ENCODE measurements around the gene CLCN5. TPM values are rescaled to one million over a fixed set of nuclear protein-coding genes. Genes with fewer than 3 reads are reported as not detected.

CLCN5 gene
- total RNA-seq, 4 donors from 2014 or later: 3.7 to 8.2 (median 5.5) TPM

DNA sequence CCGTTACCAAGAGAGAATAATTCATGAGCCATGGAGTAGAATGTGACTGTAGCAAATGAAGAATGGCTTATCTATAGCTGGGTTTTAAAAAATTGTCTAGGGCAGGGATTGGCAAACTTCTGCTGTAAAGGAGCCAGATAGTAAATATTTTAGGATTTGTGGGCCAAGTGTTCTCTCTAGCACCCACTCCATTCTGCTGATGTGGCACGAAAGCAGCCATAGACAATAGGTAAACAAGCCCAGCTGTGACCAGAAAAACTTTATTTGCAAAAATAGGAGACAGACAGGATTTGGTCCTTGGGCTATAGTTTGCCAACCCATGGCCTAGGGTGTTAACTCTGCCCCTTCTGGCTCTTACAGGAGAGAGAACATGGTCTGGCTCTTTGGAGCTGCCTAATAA, 151.2 kb downstream of the CLCN5 start:
- Histone ChIP-seq H3K27me3 (no peaks in the 10 kb centered on the region), H3K9me3 (no peaks in the 10 kb centered on the region), H3K4me3 (no peak overlapping the region), H3K36me3 (no peaks in the 10 kb centered on the region), H3K4me1 (no peaks in the 10 kb centered on the region), H3K27ac (no peak overlapping the region)
- no peak for DNase-seq
- in situ Hi-C loops (cut with MboI; ENCODE audit: low pct_ligation_motif_present in 1 of 4, low pct_unique_long_range_greater_than_20kb in 1 of 4, low sequenced_read_pairs in 3 of 4): no loop called here
- TF ChIP-seq EP300 (IDR thresholded peaks at IDR 0.05; ENCODE audit: low read depth) (no peak), POLR2AphosphoS5 (IDR thresholded peaks at IDR 0.05) (no peak), POLR2A (IDR thresholded peaks at IDR 0.05) (no peak)
- TF ChIP-seq, protein P1, sequence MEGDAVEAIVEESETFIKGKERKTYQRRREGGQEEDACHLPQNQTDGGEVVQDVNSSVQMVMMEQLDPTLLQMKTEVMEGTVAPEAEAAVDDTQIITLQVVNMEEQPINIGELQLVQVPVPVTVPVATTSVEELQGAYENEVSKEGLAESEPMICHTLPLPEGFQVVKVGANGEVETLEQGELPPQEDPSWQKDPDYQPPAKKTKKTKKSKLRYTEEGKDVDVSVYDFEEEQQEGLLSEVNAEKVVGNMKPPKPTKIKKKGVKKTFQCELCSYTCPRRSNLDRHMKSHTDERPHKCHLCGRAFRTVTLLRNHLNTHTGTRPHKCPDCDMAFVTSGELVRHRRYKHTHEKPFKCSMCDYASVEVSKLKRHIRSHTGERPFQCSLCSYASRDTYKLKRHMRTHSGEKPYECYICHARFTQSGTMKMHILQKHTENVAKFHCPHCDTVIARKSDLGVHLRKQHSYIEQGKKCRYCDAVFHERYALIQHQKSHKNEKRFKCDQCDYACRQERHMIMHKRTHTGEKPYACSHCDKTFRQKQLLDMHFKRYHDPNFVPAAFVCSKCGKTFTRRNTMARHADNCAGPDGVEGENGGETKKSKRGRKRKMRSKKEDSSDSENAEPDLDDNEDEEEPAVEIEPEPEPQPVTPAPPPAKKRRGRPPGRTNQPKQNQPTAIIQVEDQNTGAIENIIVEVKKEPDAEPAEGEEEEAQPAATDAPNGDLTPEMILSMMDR (IDR thresholded peaks at IDR 0.05): no peak
- WGBS, 2 donors (ENCODE audit: low coverage in 1 of 2): 55% methylated on average over 2 of the region's 2 CpGs; no CpG with 5 or more reads in 1 of the 2 donors
- intact Hi-C loops (cut with DNase I; ENCODE audit: low total_unique reads): no loop called here

DNA sequence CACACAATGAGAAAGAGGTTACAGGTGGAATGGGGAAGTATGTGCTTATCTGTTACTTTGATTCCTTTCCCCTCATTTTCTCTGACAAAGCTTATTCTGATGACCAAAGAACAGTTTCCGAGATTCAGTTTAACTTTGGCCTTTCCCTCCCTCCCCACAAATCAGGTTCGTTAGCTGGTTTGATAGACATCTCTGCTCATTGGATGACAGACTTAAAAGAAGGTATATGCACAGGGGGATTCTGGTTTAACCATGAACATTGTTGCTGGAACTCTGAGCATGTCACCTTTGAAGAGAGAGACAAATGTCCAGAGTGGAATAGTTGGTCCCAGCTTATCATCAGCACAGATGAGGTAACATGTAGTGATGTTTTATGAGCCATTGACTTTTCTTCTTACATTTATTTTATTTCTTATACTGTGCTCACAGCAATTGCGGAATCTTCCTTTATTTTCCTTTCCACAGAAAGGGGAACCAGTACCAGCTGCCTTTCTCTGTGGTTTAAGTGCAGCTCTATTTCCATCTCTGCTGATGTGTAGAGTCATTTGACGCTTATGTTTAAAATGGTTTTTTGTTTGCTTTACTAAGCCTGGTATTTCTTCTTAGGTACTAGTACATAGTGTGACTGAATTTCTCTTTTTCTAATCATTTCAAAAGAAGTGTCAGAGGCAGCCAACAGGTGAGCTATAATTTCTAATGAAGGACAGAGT, 153.4 kb downstream of the CLCN5 start:
- H3K36me3 ChIP-seq: no peaks in the 10 kb centered on the region
- H3K4me1 ChIP-seq: no peaks in the 10 kb centered on the region
- H3K9me3 ChIP-seq: no peaks in the 10 kb centered on the region
- H3K27me3 ChIP-seq: no peaks in the 10 kb centered on the region
- no peak overlapping the region for H3K27ac ChIP-seq
- intact Hi-C loops (cut with DNase I; ENCODE audit: low total_unique reads): no loop called here
- no peak overlapping the region for H3K4me3 ChIP-seq
- 76 to 91% methylated on average over 3 to 4 of the region's 4 CpGs for WGBS, 2 donors (ENCODE audit: low coverage in 1 of 2)
- no peak for DNase-seq
- TF ChIP-seq POLR2AphosphoS5 (IDR thresholded peaks at IDR 0.05) (no peak), POLR2A (IDR thresholded peaks at IDR 0.05) (no peak), EP300 (IDR thresholded peaks at IDR 0.05; ENCODE audit: low read depth) (no peak)
- TF ChIP-seq, protein P1 (IDR thresholded peaks at IDR 0.05): no peak
- in situ Hi-C loops (cut with MboI; ENCODE audit: low pct_ligation_motif_present in 1 of 4, low pct_unique_long_range_greater_than_20kb in 1 of 4, low sequenced_read_pairs in 3 of 4): loop anchor here in 2 of 4 donors (25.0 kb wide), 1 partner anchor 163 kb away; the partner anchor contains the start of gene CLCN5 (in 2 of the 2)

DNA sequence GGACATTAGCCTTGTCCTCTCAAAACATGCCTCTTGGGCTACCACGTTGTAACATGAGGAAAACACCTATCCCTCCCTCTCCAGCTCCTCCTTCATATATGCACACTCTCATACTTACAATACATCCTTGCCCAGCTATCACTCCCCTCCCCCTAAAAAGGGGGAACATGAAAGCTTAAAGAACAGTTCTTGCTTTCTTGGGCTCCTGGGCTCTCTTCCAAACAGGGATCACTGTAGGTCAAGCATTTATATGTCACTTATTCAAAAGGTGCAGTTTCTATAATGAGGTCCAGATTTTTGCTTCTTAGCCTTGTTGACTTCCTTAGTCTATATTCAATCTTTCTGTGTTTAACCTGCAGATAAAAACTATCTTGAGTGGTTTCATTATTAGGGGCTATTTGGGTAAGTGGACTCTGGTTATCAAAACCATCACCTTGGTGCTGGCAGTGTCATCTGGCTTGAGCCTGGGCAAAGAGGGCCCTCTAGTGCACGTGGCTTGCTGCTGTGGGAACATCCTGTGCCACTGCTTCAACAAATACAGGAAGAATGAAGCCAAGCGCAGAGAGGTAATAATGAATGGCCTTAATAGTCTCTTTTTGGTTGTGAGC, 159.0 kb downstream of the CLCN5 start:
- H3K36me3 ChIP-seq: no peaks in the 10 kb centered on the region
- no peaks in the 10 kb centered on the region for H3K9me3 ChIP-seq
- no peaks in the 10 kb centered on the region for H3K27me3 ChIP-seq
- no peak overlapping the region for H3K4me3 ChIP-seq
- TF ChIP-seq, protein P1 (IDR thresholded peaks at IDR 0.05): peak in 3 of 5 experiments; percentile 18 to 21 (median 20)
- TF ChIP-seq POLR2AphosphoS5 (IDR thresholded peaks at IDR 0.05): no peak
- in situ Hi-C loops (cut with MboI; ENCODE audit: low pct_ligation_motif_present in 1 of 4, low pct_unique_long_range_greater_than_20kb in 1 of 4, low sequenced_read_pairs in 3 of 4): loop anchor here in 2 of 4 donors (25.0 kb wide), 1 partner anchor 169 kb away; the partner anchor contains the start of gene CLCN5 (in 2 of the 2)
- WGBS, 2 donors (ENCODE audit: low coverage in 1 of 2): 29% methylated on average over 3 of the region's 3 CpGs; no CpG with 5 or more reads in 1 of the 2 donors
- DNase-seq: peak; percentile 27
- intact Hi-C loops (cut with DNase I; ENCODE audit: low total_unique reads): no loop called here
- H3K27ac ChIP-seq: no peak overlapping the region
- H3K4me1 ChIP-seq: no peaks in the 10 kb centered on the region

DNA sequence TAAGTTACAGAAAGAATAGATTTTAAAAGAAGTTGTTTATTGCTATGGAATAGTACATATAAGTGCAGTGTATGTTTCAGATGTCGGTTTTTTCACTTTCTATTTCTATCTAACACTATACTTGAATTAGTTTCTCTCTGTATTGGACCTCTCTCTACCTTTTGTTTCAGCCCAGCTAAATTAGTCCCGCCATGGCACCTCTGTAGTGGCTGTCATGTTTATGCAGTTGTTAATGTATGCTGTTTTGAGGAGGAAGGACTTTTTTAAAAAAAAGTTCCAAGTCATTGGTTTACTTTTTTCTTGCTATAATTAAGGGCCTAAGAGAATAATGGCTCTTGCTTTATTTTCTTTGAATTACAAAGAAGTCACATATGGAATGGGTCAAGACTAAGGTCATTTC, 160.3 kb downstream of the CLCN5 start:
- Histone ChIP-seq H3K9me3 (no peaks in the 10 kb centered on the region), H3K4me3 (no peak overlapping the region), H3K27ac (no peak overlapping the region), H3K36me3 (no peaks in the 10 kb centered on the region), H3K4me1 (no peaks in the 10 kb centered on the region), H3K27me3 (no peaks in the 10 kb centered on the region)
- in situ Hi-C loops (cut with MboI; ENCODE audit: low pct_ligation_motif_present in 1 of 4, low pct_unique_long_range_greater_than_20kb in 1 of 4, low sequenced_read_pairs in 3 of 4) (loop anchor here in 2 of 4 donors (25.0 kb wide), 1 partner anchor 170 kb away; the partner anchor contains the start of gene CLCN5 (in 2 of the 2)), intact Hi-C loops (cut with DNase I; ENCODE audit: low total_unique reads) (no loop called here)
- DNase-seq: no peak
- TF ChIP-seq EP300 (IDR thresholded peaks at IDR 0.05; ENCODE audit: low read depth) (no peak), POLR2A (IDR thresholded peaks at IDR 0.05) (no peak), POLR2AphosphoS5 (IDR thresholded peaks at IDR 0.05) (no peak)
- TF ChIP-seq, protein P1 (IDR thresholded peaks at IDR 0.05): no peak
- WGBS, 2 donors (ENCODE audit: low coverage in 1 of 2): 68 to 94% methylated on average over 2 of the region's 2 CpGs
